H9 (cell line): ENCODE data around the gene IGF1. TPM values are rescaled to one million over a fixed set of nuclear protein-coding genes. Genes with fewer than 3 reads are reported as not detected.

Source experiments
- DNase-seq: peaks from one replicate; pipeline ENCODE4 v3.0.0-alpha.2; 2017
- H2AFZ ChIP-seq: one replicate; pipeline ENCODE4 v1.6.1; 2013; ENCODE audit warnings: mild to moderate bottlenecking, low read length, control low read depth, moderate library complexity
- H2AK5ac ChIP-seq: 2 replicates; pipeline ENCODE4 v1.6.1; 2013; ENCODE audit warnings: low read length, control low read depth, mixed read lengths; ENCODE audit not compliant: insufficient read length
- H2BK120ac ChIP-seq: one replicate; pipeline ENCODE4 v1.6.1; 2013; ENCODE audit warnings: low read depth, mild to moderate bottlenecking, low read length, control low read depth, inconsistent platforms; ENCODE audit not compliant: poor library complexity, severe bottlenecking
- H2BK12ac ChIP-seq: 2 replicates; pipeline ENCODE4 v1.6.1; 2013; ENCODE audit warnings: low read length, control low read depth, mixed read lengths, low read depth; ENCODE audit not compliant: insufficient read length
- H2BK15ac ChIP-seq: 2 replicates; pipeline ENCODE4 v1.6.1; 2013; ENCODE audit warnings: low read depth, low read length, control low read depth
- H2BK20ac ChIP-seq: one replicate; pipeline ENCODE4 v1.6.1; 2013; ENCODE audit warnings: low read depth, mild to moderate bottlenecking, low read length, control low read depth, inconsistent platforms; ENCODE audit not compliant: poor library complexity, severe bottlenecking
- H2BK5ac ChIP-seq: 2 replicates; pipeline ENCODE4 v1.6.1; 2013; ENCODE audit warnings: low read length, control low read depth, mixed read lengths; ENCODE audit not compliant: insufficient read length
- H3K14ac ChIP-seq: 2 replicates; pipeline ENCODE4 v1.6.1; 2013; ENCODE audit warnings: low read length, control low read depth; ENCODE audit not compliant: insufficient read depth
- H3K18ac ChIP-seq: 2 replicates; pipeline ENCODE4 v1.6.1; 2013; ENCODE audit warnings: low read depth, mild to moderate bottlenecking, mixed read lengths, low read length, control low read depth; ENCODE audit not compliant: insufficient read length
- H3K23ac ChIP-seq: 2 replicates; pipeline ENCODE4 v1.6.1; 2013; ENCODE audit warnings: low read length, control low read depth, mixed read lengths, low read depth; ENCODE audit not compliant: insufficient read length
- H3K23me2 ChIP-seq: 2 replicates; pipeline ENCODE4 v1.6.1; 2013; ENCODE audit warnings: low read depth, mild to moderate bottlenecking, mixed read lengths, low read length, control low read depth; ENCODE audit not compliant: insufficient read length, poor library complexity, severe bottlenecking
- H3K27ac ChIP-seq: 2 replicates; pipeline ENCODE4 v1.5.1; 2013; ENCODE audit warnings: low read length, control low read depth, mixed read lengths, low read depth; ENCODE audit not compliant: insufficient read length
- H3K27me3 ChIP-seq: 2 replicates; pipeline ENCODE4 v1.6.1; 2013; ENCODE audit warnings: low read length, control low read depth, inconsistent platforms; ENCODE audit not compliant: insufficient read depth
- H3K4ac ChIP-seq: 2 replicates; pipeline ENCODE4 v1.6.1; 2013; ENCODE audit warnings: low read depth, mild to moderate bottlenecking, control low read depth, inconsistent platforms, low read length, moderate library complexity
- H3K4me1 ChIP-seq: 2 replicates; pipeline ENCODE4 v1.6.1; 2013; ENCODE audit warnings: low read length, control low read depth, inconsistent platforms; ENCODE audit not compliant: insufficient read depth
- H3K4me2 ChIP-seq: 2 replicates; pipeline ENCODE4 v1.6.1; 2013; ENCODE audit warnings: low read length, control low read depth, mixed read lengths; ENCODE audit not compliant: insufficient read length, insufficient read depth
- H3K56ac ChIP-seq: 2 replicates; pipeline ENCODE4 v1.6.1; 2013; ENCODE audit warnings: low read depth, mild to moderate bottlenecking, mixed read lengths, low read length, control low read depth; ENCODE audit not compliant: insufficient read length
- H3K79me1 ChIP-seq: 2 replicates; pipeline ENCODE4 v1.6.1; 2013; ENCODE audit warnings: low read depth, mild to moderate bottlenecking, moderate library complexity, low read length, control low read depth, inconsistent platforms; ENCODE audit not compliant: insufficient read depth, poor library complexity, severe bottlenecking
- H3K79me2 ChIP-seq: 2 replicates; pipeline ENCODE4 v1.6.1; 2013; ENCODE audit warnings: low read length, control low read depth, inconsistent platforms; ENCODE audit not compliant: insufficient read depth
- H3K9ac ChIP-seq: 2 replicates; pipeline ENCODE4 v1.6.1; 2013; ENCODE audit warnings: low read length, control low read depth, mixed read lengths; ENCODE audit not compliant: insufficient read length; ENCODE audit errors: extremely low read depth
- H3K9me3 ChIP-seq: one replicate; pipeline ENCODE4 v1.6.1; 2013; ENCODE audit warnings: low read depth, low read length, inconsistent platforms; ENCODE audit not compliant: control insufficient read depth
- H3T11ph ChIP-seq: one replicate; pipeline ENCODE4 v1.6.1; 2013; ENCODE audit warnings: mild to moderate bottlenecking, low read length, control low read depth, inconsistent platforms
- H4K20me1 ChIP-seq: one replicate; pipeline ENCODE4 v1.6.1; 2013; ENCODE audit not compliant: control insufficient read depth, insufficient read length, insufficient read depth
- H4K5ac ChIP-seq: 2 replicates; pipeline ENCODE4 v1.6.1; 2013; ENCODE audit warnings: low read depth, mild to moderate bottlenecking, mixed read lengths, low read length, control low read depth; ENCODE audit not compliant: insufficient read length
- H4K8ac ChIP-seq: replicated peaks from 2 replicates; pipeline ENCODE4 v1.6.1; 2013; ENCODE audit warnings: low read length, control low read depth, mixed read lengths, low read depth; ENCODE audit not compliant: insufficient read length
- H4K91ac ChIP-seq: 2 replicates; pipeline ENCODE4 v1.6.1; 2013; ENCODE audit warnings: low read depth, mild to moderate bottlenecking, moderate library complexity, mixed read lengths, low read length, control low read depth; ENCODE audit not compliant: insufficient read length
- H3K27ac Mint-ChIP-seq, 3 experiments: 2 replicates in 2 of 3; 3 replicates in 1 of 3; pipeline ENCODE4 v1.8.0; 2020 to 2021; ENCODE audit warnings: mixed read lengths in 3 of 3, mild to moderate bottlenecking in 1 of 3, moderate library complexity in 1 of 3
- H3K27me3 Mint-ChIP-seq: 2 replicates; pipeline ENCODE4 v1.8.0; 2021; ENCODE audit warnings: low read depth, mild to moderate bottlenecking, moderate library complexity, mixed read lengths
- H3K36me3 Mint-ChIP-seq, 3 experiments: 2 replicates in 2 of 3; 3 replicates in 1 of 3; pipeline ENCODE4 v1.8.0; 2020 to 2021; ENCODE audit warnings: low read depth in 3 of 3, mixed read lengths in 3 of 3; ENCODE audit not compliant: insufficient read depth in 1 of 3
- H3K4me1 Mint-ChIP-seq, 2 experiments: 2 replicates each; pipeline ENCODE4 v1.8.0; 2020; ENCODE audit warnings: mixed read lengths in 2 of 2
- H3K4me3 Mint-ChIP-seq, 2 experiments: 2 replicates in 1 of 2; 3 replicates in 1 of 2; pipeline ENCODE4 v1.8.0; 2020 to 2021; ENCODE audit warnings: mild to moderate bottlenecking in 2 of 2, mixed read lengths in 2 of 2, moderate library complexity in 1 of 2
- H3K9me3 Mint-ChIP-seq, 2 experiments: 2 replicates in 1 of 2; 3 replicates in 1 of 2; pipeline ENCODE4 v1.8.0; 2020; ENCODE audit warnings: mild to moderate bottlenecking in 2 of 2, mixed read lengths in 2 of 2, moderate library complexity in 1 of 2
- CTCF ChIP-seq: fragments of 200-600 bp; sonication (generic); conservative IDR thresholded peaks from 3 replicates; pipeline ENCODE4 v1.8.0; 2021; ENCODE audit warnings: antibody characterized with exemption, mild to moderate bottlenecking
- WGBS: extraction: QIAGEN DNeasy Blood & Tissue Kit; methylation state at CpG from one replicate; pipeline ENCODE4 v1.1.7; 2013; ENCODE audit warnings: missing lambda C conversion rate, low lambda C conversion rate, mixed read lengths; ENCODE audit not compliant: insufficient read length; ENCODE audit errors: extremely low coverage; 5-methylcytosine and 5-hydroxymethylcytosine counted together
- total RNA-seq: library from RNA; stranded (reverse); gene quantifications from 2 replicates; pipeline ENCODE4 v1.2.1, GENCODE V29; 2021

Gene IGF1
- total RNA-seq, 1 experiment from 2014 or later = not detected

DNA sequence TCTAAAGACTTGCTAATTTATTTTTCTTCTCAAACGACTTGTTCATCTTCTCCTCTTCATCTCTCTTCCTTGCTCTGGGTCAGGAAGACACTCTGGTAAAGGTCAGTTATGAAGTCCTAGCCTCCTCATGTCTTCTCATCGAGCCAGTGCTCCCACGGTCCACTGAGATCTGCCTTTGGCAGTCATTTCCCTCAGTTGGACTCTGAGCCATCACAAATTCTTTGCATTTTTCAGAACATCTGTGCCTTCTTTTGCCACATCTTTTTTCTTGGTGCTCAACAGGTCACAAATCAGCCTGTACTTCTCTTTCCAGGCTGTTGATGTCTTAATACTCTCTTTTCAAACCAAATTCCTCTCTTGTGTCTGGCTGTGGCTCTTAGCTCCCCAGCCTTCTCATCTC, 49.7 kb downstream of the IGF1 start:
- H2BK15ac ChIP-seq = no peak overlapping the region
- H3K4me1 ChIP-seq = peaks cover 3% of the 10 kb centered on the region; the same call in 1 of the 2 replicates
- H3K56ac ChIP-seq = no peak overlapping the region
- no peak for DNase-seq
- H3K14ac ChIP-seq = no peak overlapping the region
- no peak for TF ChIP-seq CTCF
- no peaks in the 10 kb centered on the region for H3K79me1 ChIP-seq
- Mint-ChIP-seq H3K27me3 (no peaks in the 10 kb centered on the region), H3K4me1 (peaks cover under 1 to 6% of the 10 kb centered on the region in 2 experiments), H3K9me3 (no peaks in the 10 kb centered on the region), H3K4me3 (no peak overlapping the region), H3K36me3 (no peaks in the 10 kb centered on the region), H3K27ac (no peak overlapping the region; a peak in 1 of 7 replicates)
- H2BK120ac ChIP-seq = no peak overlapping the region
- no peak overlapping the region for H2AFZ ChIP-seq
- no peak overlapping the region for H3K27ac ChIP-seq
- H3K23ac ChIP-seq = no peak overlapping the region
- H3T11ph ChIP-seq = no peak overlapping the region
- no peaks in the 10 kb centered on the region for H3K9me3 ChIP-seq
- H4K91ac ChIP-seq = no peak overlapping the region
- H3K4me2 ChIP-seq = no peak overlapping the region
- no peak overlapping the region for H3K9ac ChIP-seq
- no peak overlapping the region for H2BK20ac ChIP-seq
- no peak overlapping the region for H2BK5ac ChIP-seq
- no peak overlapping the region for H4K8ac ChIP-seq
- no peak overlapping the region for H2AK5ac ChIP-seq
- H2BK12ac ChIP-seq = no peak overlapping the region
- no peak overlapping the region for H3K4ac ChIP-seq
- WGBS = no CpG with 5 or more reads among the region's 3 CpGs
- H3K18ac ChIP-seq = no peak overlapping the region
- no peaks in the 10 kb centered on the region for H3K23me2 ChIP-seq
- no peak overlapping the region for H4K5ac ChIP-seq
- no peaks in the 10 kb centered on the region for H4K20me1 ChIP-seq
- no peaks in the 10 kb centered on the region for H3K27me3 ChIP-seq
- H3K79me2 ChIP-seq = no peaks in the 10 kb centered on the region
